HG02623 (cell line): ENCODE data around the gene STAG1.
"Not testable (repeated sequence)": the region's sequence is repeated elsewhere in the genome, so short reads cannot be mapped to it uniquely, and the experiment has no call there.

Experiments
- ATAC-seq: cut with Tn5 transposase; IDR thresholded peaks from one replicate; pipeline ENCODE4 v1.9.1; 2021; ENCODE audit warnings: moderate library complexity; ENCODE audit not compliant: unreplicated experiment

Gene STAG1

DNA sequence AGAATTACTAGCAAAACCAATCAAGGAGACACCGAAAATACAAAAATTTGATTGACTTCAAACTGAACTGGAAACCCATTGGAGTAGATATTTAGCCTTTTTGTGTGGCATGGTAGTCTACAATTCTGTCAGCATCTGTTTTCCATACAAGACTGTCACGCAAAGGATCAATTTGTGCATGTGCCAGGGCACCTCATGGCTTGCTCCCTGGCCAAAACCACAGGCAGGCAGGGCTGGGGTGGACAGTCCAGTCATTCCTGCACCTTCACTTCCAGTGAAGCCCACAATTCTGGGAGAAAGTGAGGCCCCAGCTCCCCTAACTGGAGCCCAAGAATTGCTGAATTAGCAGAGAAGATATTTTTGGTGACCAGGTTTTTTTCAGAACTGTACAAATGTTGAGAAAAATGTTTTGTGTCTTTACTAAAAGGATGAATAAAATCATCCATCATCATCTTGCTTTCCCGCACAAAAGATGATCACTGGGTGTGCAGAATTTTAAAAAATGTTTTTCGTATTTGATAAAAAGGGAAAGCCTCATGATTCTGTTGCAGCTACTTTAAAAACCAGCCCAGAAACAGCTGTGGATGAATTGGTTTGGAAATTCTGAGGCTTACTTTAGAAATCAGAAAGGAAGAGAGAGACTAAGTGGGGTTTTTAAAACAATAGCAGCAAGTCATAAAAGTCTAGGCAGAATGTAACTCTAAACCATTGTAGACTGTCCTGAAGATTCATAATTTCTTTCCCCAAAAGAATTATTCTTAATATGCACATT lies 415.7 kb downstream of the STAG1 start:
- no peak for ATAC-seq

DNA sequence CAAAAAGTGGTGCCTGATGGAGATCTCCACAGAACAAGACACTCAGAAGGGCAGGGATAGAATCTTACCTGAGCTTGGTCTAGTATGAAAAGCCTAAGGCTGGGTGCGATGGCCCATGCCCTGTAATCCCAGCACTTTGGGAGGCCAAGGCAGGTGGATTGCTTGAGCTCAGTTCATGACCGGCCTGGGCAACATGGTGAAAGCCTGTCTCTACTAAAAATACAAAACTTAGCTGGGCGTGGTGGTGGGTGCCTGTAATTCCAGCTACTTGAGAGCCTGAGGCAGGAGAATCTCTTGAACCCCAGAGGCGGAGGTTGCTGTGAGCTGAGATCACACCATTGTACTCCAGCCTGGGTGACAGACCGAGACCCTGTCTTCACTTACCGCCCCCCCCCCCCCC lies 417.5 kb downstream of the STAG1 start:
- not testable (repeated sequence) for ATAC-seq

DNA sequence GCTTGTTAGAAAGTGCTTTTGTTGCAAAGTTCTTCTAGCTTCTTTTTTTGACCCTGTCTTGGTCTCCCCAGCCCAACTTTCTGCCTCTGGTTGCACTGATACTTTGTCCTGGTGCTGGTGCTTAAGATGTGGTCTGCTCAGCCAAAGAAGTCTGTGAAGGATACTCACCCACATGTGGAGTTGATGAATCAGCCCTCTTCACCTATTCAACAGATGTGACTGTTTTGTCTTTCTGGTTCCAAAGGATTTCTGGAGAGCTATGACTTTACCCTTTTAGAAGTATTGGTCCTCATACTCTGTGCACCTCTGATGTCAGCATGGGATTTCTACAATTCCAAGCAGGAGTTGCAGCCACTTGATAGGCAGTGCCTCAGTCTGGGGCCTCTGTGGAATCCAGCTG lies 418.0 kb downstream of the STAG1 start:
- no peak for ATAC-seq

DNA sequence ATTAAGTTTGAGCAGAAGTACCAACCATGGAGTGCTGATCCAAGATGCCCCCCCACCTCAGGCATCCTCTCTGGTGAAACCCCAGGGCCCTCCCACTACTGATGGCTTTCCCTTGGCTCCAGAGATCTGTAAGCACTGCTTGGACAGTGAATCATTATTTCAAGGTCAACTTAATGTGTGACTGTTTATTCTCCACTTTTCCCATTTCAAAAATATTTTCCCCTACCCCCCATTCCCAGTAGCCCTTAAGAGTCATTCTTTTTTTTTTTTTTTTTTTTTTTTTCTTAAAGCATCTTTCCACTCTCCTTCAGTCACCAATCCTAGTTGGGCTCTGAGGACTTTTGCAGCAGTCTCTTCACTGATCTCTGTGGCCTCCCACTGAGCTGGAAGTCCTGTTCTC lies 419.4 kb downstream of the STAG1 start:
- ATAC-seq = no peak

DNA sequence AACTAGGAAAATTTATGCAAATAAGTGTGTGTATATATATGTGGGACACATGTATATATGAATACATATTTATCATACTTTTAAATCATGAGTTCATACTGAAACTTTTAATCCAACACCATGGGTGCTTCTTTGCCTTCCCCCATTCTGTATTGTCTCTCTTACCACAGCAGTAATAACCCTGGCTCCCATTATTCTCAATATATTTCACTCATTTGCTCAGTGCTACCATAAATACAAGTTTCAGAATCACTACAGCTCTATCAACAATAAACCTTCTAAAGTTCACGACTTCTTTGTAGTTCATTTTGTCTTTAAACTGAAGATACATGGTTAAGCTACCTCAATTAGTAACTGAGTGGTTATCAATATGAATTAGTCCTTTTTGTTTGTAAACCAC lies 419.9 kb downstream of the STAG1 start:
- ATAC-seq = no peak

DNA sequence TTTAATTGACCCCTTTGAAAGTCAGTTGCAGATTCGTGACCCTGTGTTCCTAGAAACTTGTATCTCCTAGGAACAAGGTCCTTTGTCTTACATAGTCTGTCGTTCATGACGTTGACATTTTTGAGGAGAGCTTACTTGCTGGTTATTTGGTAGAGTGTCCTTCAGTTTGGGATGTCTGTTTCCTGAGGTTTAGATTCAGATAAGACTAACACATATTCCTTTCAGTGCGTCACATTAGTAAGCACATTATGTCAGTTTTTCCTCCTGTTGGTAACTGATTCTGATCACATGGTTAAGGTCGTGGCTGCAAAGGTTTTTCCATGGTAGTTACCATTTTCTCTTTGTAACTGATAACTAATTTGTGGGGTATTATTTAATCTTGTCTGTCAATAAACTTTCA lies 421.3 kb downstream of the STAG1 start:
- no peak for ATAC-seq

DNA sequence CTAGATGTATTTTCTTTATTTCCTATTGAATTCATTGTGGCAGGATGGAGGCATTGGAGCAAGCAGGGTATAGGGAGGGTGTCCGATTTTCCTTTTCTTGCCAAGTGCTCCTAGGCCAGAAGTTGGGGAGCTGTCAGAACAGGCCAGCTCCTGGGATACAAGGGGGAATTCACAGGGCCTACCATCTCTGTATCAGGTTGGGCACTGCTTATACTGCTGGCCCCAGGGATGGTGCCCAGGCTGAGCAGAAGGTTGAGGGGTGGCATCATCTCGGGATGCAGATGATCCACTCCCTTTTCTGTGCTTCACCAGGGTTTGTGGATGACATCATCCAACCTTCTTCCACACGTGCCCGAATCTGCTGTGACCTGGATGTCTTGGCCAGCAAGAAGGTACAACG lies 422.6 kb downstream of the STAG1 start:
- no peak for ATAC-seq

DNA sequence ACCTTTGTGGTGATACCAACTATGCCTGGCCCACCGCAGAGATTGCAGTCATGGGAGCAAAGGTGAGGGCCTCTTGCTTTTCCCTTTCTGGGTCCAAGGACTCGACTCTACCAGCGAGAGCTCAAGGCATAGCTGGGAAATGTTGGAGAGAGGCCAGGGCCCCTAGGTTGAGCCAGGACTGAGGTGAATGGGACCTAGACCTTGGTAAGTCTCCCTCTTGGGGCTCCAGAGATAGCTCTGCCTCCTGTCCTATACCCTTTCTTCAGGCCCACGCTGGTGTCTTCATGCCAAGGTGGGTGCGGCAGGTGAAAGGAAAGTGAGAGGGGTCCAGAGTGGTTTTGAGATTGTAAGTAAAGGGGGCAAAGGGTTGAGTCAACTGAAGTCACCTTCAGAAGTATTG lies 424.5 kb downstream of the STAG1 start:
- ATAC-seq = no peak

DNA sequence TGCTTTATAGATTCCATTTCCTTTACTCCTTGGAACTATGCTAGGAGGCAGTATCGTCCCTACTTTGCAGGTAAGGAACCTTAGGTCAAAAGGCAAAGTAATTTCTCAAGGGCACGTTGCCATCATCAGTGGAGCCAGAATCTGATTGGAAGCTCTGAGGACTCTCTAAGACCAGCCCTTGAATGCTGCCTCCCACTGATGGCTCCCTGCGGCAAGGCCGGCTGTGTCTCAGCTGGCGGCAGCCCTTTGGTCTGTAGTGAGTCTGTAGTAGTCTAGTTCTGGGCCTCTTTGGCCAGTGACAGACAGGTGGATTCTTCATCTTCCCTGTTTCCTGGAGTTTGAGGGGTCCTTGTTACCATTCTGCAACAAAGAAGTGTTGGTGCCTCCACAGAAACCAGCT lies 425.9 kb downstream of the STAG1 start:
- no peak for ATAC-seq

DNA sequence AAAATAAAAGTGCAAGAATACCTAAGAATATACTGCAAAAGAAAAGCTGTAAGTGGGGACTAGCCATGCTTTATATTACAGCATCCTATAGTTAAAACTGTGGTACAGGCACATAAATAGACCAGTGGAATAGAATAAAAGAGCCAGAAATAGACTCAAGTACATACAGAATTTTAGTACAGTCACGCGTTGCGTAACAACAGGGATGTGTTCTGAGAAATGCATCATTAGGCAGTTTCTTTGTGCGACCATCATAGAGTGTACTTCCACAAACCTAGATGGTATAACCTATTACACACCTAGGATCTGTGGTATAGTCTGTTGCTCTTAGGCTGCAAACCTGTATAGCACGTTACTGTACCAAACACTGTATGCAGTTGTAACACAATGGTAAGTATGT lies 440.2 kb downstream of the STAG1 start:
- no peak for ATAC-seq

DNA sequence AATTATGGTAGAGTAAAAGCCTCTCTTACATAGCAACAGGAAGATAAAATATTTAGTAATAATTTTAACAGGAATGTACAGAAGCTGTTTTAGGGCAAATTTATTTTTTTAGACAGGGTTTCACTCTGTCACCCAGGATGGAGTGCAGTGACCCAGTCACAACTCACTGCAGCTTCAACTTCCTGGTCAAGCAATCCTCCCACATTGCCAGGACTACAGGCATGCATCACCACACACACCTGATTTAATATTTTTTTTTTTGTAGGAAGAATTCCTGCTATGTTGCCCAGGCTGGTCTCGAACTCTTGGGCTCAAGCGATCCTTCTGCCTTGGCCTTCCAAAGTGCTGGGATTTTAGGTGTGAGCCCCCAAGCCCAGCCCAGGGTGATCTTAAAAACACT lies 440.9 kb downstream of the STAG1 start:
- ATAC-seq = no peak

DNA sequence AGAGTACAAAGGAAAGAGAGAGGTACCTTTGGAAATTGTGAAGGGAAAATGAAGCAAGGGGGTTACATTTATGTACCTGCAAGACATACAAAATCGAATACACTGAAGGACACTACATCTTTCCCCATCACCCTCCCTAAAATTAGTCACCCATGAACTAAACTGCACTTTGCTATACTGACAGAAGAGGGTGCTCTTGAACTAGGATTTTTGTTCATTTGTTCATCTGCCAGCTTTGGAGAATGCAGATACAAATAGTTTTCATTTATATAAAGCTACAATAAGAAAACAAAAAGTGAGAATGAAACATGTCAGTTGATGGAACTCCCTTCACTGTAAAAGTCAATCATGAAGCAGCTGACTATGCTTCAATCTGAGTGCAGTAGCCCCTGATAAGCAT lies 446.3 kb downstream of the STAG1 start:
- no peak for ATAC-seq

DNA sequence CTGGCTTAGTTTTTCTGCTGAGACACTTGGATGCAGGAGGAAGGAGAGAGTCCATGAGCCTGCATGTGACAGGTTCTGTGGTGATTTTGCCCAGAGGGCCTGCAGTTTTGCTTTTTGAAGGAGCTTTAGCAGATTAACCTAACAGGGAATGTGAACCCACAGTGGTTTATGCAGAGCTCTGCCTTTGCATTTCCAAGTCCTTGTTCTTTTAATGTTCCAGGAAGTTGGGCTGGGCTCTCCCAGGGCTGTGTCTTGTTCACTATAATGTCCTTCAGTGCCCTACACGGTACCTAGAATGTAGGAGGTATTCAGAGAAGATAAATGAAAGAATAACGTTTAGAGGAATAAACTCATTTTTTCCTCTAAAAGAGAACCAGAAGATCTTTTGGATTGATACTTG lies 451.7 kb downstream of the STAG1 start:
- ATAC-seq = no peak

DNA sequence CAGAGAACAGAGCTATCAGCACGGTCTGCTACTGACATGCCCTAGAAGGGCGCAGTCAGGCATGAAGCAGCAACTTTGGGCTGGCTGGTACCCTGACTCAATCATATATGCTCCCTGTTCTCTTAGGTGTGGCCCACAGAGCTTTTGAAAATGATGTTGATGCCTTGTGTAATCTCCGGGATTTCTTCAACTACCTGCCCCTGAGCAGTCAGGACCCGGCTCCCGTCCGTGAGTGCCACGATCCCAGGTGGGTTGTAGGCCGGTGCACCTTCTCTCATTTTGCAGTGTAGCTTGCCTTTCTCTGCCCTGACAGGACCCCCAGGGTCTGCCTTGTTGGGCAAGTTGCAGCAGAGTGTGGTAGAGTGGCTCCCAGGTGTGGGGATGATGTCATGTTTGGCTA lies 454.4 kb downstream of the STAG1 start:
- no peak for ATAC-seq

DNA sequence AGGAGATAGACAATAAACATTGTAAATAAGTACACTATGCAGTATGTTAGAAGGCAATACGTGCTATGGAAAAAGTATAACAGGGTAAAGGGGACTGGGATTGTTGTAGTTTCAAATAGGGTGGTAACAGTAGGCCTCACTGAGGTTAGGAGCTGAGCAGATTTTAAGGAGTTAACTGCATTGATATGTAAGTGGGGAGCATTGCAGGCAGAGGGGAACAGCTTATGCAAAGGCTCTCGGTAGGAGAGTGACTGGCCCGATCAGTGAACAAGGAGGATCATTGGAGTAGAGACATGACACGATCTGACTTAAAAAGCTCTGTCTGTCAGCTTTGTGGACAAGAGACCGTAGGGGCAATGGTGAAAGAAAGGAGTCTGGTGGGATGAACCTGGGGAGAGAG lies 455.2 kb downstream of the STAG1 start:
- ATAC-seq = no peak

DNA sequence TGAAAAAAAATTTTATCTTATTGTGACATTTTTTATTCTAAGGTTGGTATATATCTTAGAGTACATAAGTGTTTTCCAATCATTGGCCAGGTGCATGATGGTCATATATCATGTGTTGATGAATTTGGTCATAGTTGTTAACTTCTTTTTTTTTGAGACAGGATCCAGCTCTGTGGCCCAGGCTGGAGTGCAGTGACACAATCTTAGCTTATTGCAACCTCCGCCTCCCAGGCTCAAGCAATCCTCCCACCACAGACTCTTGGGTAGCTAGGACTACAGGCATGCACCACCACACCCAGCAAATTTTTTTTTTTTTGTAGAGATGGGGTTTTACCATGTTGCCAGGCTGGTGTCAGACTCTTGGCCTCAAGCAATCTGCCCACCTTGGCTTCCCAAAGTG lies 458.0 kb downstream of the STAG1 start:
- ATAC-seq = no peak

DNA sequence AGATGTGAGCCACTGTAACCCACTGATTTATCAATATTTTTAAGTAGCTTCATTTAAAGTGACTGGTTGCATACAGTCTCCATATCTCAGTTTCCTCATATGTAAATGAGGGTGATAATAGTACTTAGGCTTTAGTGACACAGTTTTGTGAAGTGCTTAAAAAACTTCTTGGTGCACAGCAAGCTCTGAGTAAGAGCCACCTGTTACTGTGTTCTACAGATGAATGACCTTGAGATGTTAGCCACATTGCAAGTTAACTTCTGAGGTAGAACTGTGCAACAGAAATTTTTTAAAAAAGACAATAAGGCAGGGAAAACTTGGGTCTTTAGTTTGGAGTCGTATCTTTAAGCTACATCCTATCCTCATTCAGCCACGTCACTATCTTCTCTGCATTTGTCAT lies 458.9 kb downstream of the STAG1 start:
- ATAC-seq = no peak

DNA sequence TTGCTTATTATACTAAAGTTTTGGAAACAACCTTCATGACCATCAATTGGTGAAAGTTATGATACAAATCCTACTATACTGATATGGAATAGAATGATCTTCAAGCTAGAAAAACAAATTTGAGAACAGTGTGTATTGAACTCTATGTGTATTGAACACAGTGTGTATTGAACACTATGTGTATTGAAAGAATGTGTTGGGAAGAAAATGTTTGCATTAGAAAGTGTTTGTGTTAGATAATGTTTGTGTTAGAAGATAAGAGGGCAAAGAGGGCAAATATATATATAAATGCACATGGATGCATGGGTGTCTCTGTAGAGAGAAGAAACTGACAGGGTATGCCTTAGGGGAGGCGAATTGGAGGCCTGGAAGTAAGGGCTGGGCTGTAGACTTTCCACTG lies 459.7 kb downstream of the STAG1 start:
- no peak for ATAC-seq

DNA sequence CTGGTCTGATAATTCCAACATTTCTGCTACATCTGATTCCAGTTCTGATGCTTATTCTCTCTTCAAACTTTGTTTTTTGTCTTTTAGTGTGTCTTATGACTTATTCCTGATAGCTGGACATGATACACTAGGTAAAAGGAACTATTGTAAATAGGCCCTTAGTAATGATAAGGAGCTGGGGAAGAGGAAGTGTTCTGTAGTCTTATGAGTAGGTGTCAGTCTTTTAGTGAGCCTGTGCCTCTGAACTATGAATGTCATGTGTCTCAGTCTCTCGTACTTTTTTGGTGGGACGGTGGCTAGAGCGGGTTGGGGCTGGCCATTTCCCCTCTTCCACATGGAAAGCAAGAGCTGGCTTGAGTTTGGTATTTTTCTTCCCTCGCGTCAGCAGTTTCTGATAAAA lies 460.9 kb downstream of the STAG1 start:
- ATAC-seq = no peak
